ENCODE measurements around the gene GOLPH3L.
A peak's percentile ranks its signal among the peaks of the same experiment; 100 is the strongest.
"Not testable (repeated sequence)": the region's sequence is repeated elsewhere in the genome, so short reads cannot be mapped to it uniquely, and the experiment has no call there.

Gene GOLPH3L

GRCh38 chr1:150619576-150620509 lies 77.1 kb downstream of the GOLPH3L start:
- DNase-seq (ENCODE audit: insufficient read length, low spot score), result peak; percentile 49
- no peak for FAIRE-seq

- FAIRE-seq, result no peak
- peak; percentile 22 for DNase-seq (ENCODE audit: insufficient read length, low spot score)
These were observed 81.4 kb downstream of the GOLPH3L start for GRCh38 chr1:150615346-150616201.

GRCh38 chr1:150613061-150613920 lies 83.7 kb downstream of the GOLPH3L start:
- FAIRE-seq (no peak), DNase-seq (ENCODE audit: insufficient read length, low spot score) (peak; percentile 57)

GRCh38 chr1:150612014-150612345 lies 85.0 kb downstream of the GOLPH3L start:
- no peak for FAIRE-seq
- no peak for DNase-seq (ENCODE audit: insufficient read length, low spot score)

GRCh38 chr1:150610576-150610975 lies 86.4 kb downstream of the GOLPH3L start:
- FAIRE-seq, result no peak
- DNase-seq (ENCODE audit: insufficient read length, low spot score), result no peak

- no peak for FAIRE-seq
- no peak for DNase-seq (ENCODE audit: insufficient read length, low spot score)
These were observed 87.2 kb downstream of the GOLPH3L start for GRCh38 chr1:150609732-150610131.

GRCh38 chr1:150606463-150607142 lies 90.4 kb downstream of the GOLPH3L start:
- FAIRE-seq, result no peak
- no peak for DNase-seq (ENCODE audit: insufficient read length, low spot score)

GRCh38 chr1:150605451-150605731 lies 91.6 kb downstream of the GOLPH3L start:
- FAIRE-seq; DNase-seq (ENCODE audit: insufficient read length, low spot score): not testable (repeated sequence)

GRCh38 chr1:150604226-150604588 lies 92.7 kb downstream of the GOLPH3L start:
- DNase-seq (ENCODE audit: insufficient read length, low spot score), result no peak
- no peak for FAIRE-seq

- FAIRE-seq, result no peak
- DNase-seq (ENCODE audit: insufficient read length, low spot score), result no peak
These were observed 93.2 kb downstream of the GOLPH3L start for GRCh38 chr1:150603711-150604110.

GRCh38 chr1:150602372-150602771 lies 94.6 kb downstream of the GOLPH3L start:
- not testable (repeated sequence) for FAIRE-seq; DNase-seq (ENCODE audit: insufficient read length, low spot score)

- no peak for FAIRE-seq
- DNase-seq (ENCODE audit: insufficient read length, low spot score), result no peak
These were observed 95.4 kb downstream of the GOLPH3L start for GRCh38 chr1:150601540-150601939.

GRCh38 chr1:150598346-150598745 lies 98.6 kb downstream of the GOLPH3L start:
- DNase-seq (ENCODE audit: insufficient read length, low spot score); FAIRE-seq: not testable (repeated sequence)

GRCh38 chr1:150596976-150597375 lies 100.0 kb downstream of the GOLPH3L start:
- FAIRE-seq (no peak), DNase-seq (ENCODE audit: insufficient read length, low spot score) (no peak)
